GM12892 (cell line): Measurements from ENCODE around the gene SNX32.

Experiments used
- POLR2A ChIP-seq: IDR thresholded peaks from 2 replicates; pipeline ENCODE4 v1.6.1; 2011; ENCODE audit warnings: low read depth, low read length, control low read depth
- POLR2AphosphoS5 ChIP-seq: IDR thresholded peaks from 2 replicates; pipeline ENCODE4 v1.6.1; 2011; ENCODE audit warnings: low read depth, low read length, control low read depth
- TAF1 ChIP-seq: IDR thresholded peaks from 2 replicates; pipeline ENCODE4 v1.6.1; 2011; ENCODE audit warnings: low read depth, mild to moderate bottlenecking, control low read depth, low read length, borderline replicate concordance

DNA sequence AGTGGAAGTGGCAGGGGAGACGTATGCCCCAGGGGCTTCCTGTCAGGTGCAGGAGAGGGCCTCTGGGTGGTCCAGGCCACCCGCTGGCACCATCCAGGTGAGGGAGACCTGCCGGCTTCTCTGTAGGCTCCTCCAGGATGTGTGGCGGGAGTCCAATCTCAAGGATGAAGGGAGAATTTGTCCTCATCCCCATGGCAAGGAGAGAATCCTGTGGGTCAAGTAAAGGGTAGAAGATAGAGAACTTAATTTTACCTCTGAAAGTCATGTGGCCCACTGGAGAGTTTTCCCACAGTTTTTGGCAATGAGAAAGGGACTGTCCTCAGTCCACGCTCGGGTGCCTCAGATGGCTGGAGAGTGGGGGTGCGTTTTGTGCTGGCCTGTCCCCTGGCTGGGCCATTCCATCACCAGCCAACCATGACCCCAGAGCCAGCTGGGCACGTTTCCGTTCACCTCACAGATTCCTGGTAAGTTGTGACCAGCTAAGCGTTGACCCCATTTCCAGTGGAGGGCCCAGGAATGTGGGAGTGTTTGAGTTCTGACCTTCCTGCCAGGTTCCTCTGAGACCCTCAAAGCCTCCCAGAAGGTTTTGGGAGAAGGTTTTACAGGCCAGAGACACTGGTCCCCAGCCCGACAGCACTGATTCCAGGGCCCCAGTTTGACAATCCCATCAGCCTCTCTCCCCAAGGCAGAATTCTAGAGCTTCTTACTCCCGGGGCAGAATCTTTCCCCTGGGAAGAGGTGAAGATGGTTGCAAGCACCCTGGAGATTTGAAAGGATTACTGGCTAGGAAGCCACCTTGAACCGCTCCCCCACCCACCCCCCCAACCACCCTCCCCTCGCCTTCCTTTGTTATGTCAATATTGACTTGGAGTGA lies 44.3 kb upstream of the SNX32 start:
- TF ChIP-seq POLR2A (no peak), POLR2AphosphoS5 (no peak), TAF1 (no peak)
